ENCODE data around the gene CDKN2AIP.

DNA sequence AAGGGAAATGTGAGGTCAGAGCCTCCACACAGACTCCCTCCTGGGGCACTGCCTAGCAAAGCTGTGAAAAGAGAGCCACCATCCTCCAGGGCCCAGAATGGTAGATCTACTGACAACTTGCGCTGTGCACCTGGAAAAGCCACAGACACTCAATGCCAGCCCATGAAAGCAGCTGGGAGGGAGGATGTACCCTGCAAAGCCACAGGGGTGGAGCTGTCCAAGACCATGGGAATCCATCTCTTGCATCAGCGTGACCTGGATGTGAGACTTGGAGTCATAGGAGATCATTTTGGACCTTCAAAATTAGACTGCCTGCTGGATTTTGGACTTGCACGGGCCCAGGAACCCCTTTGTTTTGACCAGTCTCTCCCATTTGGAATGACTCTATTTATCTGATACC lies 22.8 kb downstream of the CDKN2AIP start:
- TF ChIP-seq, protein P1, sequence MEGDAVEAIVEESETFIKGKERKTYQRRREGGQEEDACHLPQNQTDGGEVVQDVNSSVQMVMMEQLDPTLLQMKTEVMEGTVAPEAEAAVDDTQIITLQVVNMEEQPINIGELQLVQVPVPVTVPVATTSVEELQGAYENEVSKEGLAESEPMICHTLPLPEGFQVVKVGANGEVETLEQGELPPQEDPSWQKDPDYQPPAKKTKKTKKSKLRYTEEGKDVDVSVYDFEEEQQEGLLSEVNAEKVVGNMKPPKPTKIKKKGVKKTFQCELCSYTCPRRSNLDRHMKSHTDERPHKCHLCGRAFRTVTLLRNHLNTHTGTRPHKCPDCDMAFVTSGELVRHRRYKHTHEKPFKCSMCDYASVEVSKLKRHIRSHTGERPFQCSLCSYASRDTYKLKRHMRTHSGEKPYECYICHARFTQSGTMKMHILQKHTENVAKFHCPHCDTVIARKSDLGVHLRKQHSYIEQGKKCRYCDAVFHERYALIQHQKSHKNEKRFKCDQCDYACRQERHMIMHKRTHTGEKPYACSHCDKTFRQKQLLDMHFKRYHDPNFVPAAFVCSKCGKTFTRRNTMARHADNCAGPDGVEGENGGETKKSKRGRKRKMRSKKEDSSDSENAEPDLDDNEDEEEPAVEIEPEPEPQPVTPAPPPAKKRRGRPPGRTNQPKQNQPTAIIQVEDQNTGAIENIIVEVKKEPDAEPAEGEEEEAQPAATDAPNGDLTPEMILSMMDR (conservative IDR thresholded peaks at IDR 0.05; ENCODE audit: low read length), result no peak
- no peak for TF ChIP-seq EZH2phosphoT487 (IDR thresholded peaks at IDR 0.05; ENCODE audit: borderline replicate concordance, low read depth, low read length)
